GM18907 (cell line): Measurements from ENCODE around the gene SLA2.
"Not testable (repeated sequence)": the region's sequence is repeated elsewhere in the genome, so short reads cannot be mapped to it uniquely, and the experiment has no call there.

Experiments
- ATAC-seq: cut with Tn5 transposase; IDR thresholded peaks from one replicate; pipeline ENCODE4 v1.9.1; 2021; ENCODE audit warnings: mild to moderate bottlenecking, moderate library complexity; ENCODE audit not compliant: unreplicated experiment

Gene SLA2

DNA sequence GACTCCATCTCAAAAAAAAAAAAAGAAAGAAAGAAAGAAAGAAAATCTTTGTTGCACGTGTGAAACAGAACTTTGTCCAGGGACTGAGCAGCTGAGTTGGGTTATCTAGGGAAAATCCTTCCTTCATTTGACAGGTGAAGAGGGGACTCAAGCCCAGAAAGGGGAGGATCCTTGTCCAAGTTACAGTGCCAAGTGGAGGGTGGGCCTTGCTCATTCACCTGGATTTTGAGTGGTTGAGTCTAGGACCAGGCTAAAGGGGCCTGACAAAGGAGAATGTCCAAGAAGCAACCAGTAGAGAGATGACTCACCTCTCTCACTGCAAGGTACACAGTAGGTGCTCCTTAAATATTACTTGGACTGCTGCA is 69.9 kb downstream of the SLA2 start:
- no peak for ATAC-seq

DNA sequence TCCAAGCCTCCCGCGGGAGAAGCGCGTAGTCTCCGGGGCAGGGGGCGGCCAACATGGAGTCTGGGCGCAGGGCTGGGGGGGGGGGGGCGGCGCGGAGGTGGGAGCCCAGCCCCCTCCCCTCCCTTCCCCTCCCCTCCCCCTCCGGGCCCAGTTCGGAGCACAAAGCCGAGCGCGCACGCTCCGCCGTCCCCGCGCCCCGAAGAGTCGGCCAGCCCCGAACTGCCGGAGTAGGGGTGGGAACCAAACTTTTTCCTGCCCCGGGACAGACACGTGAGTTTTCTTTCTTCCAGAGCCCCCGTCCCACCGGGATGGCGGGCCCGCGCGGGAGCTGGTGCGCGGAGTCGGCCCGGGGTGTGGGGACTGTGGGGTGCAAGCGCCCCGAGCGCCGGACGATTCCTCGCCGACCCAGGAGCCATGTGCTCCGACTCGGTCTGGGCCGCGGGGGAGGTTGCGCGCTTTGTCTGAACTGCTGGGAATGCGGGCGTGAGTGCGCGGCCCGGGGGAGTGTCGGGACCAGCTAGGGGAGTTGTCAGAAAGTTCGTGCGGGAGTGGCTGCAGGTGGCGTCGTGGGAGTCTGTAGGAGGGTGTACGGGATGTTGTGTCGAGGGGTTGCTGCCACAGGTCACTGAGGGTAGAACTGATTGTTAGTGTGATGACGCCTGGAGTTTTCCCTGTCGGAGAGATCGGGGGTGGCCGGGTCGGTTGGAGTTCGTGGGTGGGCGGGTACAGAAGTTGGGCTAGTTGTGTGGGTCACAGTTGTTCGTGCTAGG is 71.4 kb downstream of the SLA2 start:
- ATAC-seq: no peak

DNA sequence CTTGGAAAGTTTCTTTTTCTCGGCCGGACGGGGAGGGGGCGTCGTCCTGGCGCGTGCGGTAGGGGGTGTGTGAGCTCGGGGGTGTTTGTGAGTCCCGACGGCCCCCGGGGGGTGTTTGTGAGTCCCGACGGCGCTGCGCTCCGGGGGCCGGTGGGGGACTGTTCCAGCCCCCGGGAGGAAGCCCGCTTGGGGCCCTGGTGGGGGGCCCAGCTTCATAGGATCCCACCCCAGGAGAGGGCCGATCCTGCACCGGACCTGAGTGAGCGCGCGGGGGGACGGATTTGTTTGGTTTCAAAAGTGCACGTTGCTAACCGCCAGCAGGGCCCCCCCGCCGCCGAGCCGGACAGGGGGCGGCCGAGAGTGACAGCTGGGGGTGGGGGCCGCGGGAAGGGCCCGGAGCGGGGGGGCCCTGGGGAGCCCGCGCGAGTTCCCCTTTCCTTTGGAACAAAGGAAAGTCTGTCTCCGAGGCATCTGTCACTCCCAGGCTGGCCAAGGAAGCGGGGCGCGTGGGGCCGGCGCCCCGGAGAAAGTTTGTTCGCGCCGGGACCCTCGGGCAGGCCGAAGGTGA is 72.1 kb downstream of the SLA2 start:
- ATAC-seq: no peak

DNA sequence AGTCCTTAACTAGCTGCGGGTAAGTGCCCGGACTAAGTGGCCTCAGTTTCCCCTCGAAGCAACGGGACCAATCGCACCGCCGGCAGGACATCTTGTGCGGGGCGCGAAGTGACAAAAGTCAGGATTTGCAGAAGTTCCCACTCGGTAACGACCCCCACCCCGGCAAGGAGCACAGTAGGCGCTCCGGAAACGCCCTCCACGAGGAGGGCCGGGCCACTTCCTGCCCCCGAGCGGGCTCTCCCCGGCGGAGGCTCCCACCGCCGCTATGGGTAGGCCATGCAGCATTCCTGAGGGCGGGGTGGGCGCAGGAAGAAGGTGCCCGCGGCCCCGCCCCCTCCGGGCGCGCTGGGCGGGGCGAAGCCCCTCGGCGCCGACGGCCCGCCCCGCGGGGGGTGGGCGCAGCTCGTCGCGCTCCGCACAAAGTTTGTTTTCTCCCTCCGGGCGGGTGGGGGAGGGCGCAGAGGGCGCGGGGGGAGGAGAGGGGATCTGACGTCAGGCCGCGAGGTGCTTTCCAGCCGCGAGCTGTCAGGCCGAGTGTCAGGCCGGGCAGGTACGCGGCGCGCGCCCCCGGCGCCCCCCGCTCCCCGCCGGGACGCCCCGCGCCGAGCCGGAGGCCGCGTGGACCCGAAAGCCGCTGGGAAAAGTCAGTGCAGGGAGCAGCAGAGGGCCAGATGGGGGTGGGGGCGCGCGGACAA is 72.7 kb downstream of the SLA2 start, which contains the start of gene TGIF2:
Gene TGIF2 (plus strand): TSS at position 495 of the 695 bp plus-strand sequence. CDS start 5,178 bp downstream, outside the sequence.
- peak; percentile 71 for ATAC-seq

DNA sequence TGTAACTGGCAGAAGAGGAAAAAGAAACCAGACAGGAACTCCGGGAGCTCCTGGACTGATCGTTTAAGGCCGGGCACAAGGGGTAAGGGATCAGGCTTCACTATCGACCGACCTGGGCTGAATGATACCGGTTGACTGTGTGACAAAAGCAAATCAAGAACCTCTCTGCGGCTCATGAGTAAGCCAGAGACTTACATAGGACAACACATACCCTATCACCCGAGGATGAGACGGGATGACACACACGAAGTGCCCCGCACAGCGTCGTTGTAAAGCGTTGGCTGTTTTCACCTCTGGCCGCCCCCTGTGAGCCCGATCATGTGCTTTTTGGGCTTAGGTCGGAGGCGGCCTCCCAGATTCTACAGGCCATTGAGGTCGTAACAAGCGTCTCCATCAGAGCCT is 73.3 kb downstream of the SLA2 start:
- ATAC-seq: peak; percentile 1

DNA sequence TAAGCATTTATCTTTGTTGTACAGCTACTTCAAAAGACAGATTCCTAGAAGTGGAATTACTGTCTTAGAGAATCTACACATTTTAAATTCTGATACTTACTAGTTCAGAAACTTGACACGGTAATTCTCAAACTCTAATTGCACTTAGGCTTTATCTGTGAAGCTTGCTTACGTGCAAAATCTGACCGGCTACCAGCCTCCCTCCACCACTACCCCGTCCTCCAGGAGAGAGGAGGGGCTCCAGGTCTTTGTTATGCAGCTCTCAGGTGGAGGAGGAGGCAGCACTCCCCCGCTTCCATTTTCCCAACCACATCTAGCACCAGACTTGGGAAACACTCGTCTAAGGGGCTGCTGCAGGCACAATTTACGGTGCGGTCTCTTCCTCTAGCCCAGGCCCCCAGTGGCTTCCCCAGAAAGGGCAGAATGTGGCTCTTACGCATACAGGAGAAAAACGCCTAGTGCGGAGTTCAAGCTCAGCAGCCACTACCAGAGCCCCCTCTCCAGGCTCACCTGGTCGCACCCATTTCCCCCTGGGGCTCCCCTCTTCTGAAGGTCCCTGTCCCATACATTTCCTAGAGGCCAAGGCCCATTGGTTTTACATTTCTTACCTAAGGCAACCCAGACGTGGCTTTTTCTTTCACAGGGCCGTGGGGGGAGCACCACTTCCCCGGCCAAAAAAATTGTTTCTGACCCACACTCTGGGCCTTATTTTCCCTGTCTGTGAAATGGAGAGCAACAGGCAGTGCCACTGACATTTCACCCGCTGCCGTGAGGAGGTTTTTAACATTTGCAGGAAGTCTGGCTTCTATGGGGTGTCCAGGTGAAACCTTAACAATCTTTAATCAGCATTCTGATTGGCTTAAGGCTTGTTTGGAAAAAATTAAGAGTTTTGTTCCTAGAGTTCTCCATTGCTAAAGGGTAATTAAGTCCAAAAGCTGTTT is 74.2 kb downstream of the SLA2 start:
- ATAC-seq: no peak

DNA sequence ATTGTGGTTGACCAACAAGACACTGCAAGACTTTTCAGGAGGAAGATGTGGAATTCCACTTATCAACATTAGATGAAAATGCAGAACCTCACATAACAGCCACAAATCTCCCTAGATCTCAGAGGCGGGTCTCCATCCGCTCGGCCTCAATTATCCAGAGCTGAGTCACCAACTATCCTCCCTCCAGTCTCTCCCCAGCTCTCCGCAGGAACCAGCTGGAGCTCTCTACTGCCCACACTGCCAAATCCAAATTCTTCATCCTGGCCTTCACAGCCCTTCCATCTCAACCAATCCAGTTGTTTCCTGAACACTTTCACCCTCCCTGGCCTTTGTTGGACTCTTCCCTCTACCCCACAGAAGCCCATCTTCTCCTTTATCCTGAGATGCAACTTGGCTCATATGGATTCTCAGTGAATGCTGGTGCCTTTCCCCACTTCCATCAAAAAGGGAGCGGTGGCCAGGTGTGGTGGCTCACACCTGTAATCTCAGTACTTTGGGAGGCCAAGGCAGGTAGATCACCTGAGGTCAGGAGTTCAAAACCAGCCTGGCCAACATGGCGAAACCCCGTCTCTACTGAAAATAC is 76.1 kb downstream of the SLA2 start:
- no peak for ATAC-seq

DNA sequence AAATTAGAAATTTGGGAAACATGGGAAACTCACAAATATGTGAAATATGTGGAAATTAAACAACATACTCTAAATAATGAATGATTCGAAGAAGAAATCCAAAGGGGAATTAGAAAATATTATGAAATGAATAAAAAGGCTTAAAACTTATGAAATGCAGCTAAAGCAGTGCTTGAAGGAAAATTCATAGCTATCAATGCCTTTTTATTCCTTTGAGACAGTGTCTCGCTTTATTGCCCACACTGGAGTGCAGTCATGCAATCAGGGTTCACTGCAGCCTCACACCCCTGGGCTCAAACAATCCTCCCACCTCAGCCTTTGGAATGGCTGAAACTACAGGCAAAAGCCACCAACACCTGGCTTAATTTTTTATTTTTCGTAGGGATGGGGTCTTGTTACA is 80.5 kb downstream of the SLA2 start:
- no peak for ATAC-seq

DNA sequence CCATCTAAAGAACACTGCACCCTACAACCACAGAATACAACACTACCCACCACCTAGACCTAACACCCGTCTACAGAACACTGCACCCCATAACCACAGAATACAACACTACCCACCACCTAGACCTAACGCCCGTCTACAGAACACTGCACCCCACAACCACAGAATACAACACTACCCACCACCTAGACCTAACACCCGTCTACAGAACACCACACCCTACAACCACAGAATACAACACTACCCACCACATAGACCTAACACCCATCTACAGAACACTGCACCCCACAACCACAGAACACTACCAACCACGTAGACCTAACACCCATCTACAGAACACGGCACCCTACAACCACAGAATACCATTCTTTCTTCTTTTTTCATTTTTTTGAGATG is 81.3 kb downstream of the SLA2 start:
- ATAC-seq: not testable (repeated sequence)

DNA sequence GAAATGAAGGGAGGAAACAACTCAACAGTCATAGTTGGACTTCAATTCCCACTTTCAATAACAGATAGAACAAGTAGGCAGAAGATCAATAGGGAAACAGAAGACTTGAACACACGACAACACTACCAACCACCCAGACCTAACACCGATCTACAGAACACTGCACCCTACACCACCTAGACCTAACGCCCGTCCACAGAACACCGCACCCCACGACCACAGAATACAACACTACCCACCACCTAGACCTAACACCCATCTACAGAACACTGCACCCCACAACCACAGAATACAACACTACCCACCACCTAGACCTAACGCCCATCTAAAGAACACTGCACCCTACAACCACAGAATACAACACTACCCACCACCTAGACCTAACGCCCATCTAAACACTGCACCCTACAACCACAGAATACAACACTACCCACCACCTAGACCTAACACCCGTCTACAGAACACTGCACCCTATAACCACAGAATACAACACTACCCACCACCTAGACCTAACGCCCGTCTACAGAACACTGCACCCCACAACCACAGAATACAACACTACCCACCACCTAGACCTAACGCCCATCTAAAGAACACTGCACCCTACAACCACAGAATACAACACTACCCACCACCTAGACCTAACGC is 81.8 kb downstream of the SLA2 start:
- not testable (repeated sequence) for ATAC-seq

DNA sequence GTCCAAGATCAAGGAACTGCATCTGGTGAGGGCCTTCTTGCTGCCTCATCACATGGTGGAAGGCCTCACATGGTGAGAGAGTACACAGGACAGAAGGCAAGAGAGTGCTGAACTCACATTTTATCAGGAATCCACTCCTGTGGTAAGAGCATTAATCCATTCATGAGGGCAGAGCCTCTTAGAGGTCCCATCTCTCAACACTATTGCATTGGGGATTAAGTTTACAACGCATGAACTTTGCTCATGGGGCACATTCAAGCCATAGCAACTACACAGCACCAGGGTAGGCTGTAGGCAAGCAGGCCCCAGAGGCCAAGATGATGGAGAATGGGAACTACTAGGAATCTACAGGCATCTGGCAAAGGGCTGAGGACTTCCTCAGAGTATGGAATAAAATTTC is 82.6 kb downstream of the SLA2 start:
- ATAC-seq: no peak

DNA sequence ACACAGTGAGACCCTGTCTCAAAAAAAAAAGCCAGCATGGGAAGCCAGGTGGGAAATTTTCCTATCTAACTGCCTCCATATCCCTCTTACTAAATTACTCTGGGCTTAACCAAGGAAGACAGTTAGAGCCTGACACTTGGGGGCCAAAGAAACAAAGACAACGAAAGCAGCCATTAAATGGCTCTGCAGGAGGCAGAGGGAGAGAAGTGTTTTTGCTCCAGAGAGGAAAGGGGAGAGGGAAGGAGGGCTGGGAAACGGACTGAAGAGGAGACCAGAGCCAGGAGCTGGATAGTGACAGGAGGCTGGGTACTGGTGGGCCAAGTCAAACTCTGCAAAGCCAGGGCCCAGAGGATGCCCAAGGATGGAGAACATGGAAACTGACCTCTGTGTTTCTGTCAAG is 83.3 kb downstream of the SLA2 start:
- ATAC-seq: no peak
